HG03108 (cell line): Measurements from ENCODE around the gene PHOSPHO1.

ENCODE experiments used
- ATAC-seq: cut with Tn5 transposase; IDR thresholded peaks from one replicate; pipeline ENCODE4 v1.9.1; 2021; ENCODE audit warnings: moderate library complexity; ENCODE audit not compliant: unreplicated experiment

PHOSPHO1 gene

GRCh38 chr17:49244839-49245238 lies 14.3 kb upstream of the PHOSPHO1 start:
- no peak for ATAC-seq

- no peak for ATAC-seq
These were observed 12.2 kb upstream of the PHOSPHO1 start for GRCh38 chr17:49242813-49243212.

GRCh38 chr17:49241692-49242397 lies 11.3 kb upstream of the PHOSPHO1 start:
- no peak for ATAC-seq

- no peak for ATAC-seq
These were observed 10.5 kb upstream of the PHOSPHO1 start for GRCh38 chr17:49241040-49241439.

- ATAC-seq, result no peak
These were observed 10.0 kb upstream of the PHOSPHO1 start for GRCh38 chr17:49240619-49241018.

- no peak for ATAC-seq
These were observed 9.4 kb upstream of the PHOSPHO1 start for GRCh38 chr17:49239963-49240362.

GRCh38 chr17:49235896-49236295 lies 5.3 kb upstream of the PHOSPHO1 start:
- no peak for ATAC-seq

- no peak for ATAC-seq
These were observed 4.0 kb upstream of the PHOSPHO1 start for GRCh38 chr17:49234509-49235080.

- no peak for ATAC-seq
These were observed 942 bp upstream of the PHOSPHO1 start for GRCh38 chr17:49231563-49231894.

GRCh38 chr17:49229805-49230600 lies 584 bp downstream of the PHOSPHO1 start:
- no peak for ATAC-seq

- no peak for ATAC-seq
These were observed 1.3 kb downstream of the PHOSPHO1 start for GRCh38 chr17:49229076-49229804.

GRCh38 chr17:49227436-49228261 lies 2.9 kb downstream of the PHOSPHO1 start:
- ATAC-seq, result no peak

- ATAC-seq, result no peak
These were observed 3.7 kb downstream of the PHOSPHO1 start for GRCh38 chr17:49226771-49227435.

- ATAC-seq, result no peak
These were observed 4.9 kb downstream of the PHOSPHO1 start for GRCh38 chr17:49225554-49226236.

- no peak for ATAC-seq
These were observed 5.6 kb downstream of the PHOSPHO1 start for GRCh38 chr17:49224997-49225337.

- no peak for ATAC-seq
These were observed 6.2 kb downstream of the PHOSPHO1 start for GRCh38 chr17:49224198-49224996.

GRCh38 chr17:49223517-49224197 lies 6.9 kb downstream of the PHOSPHO1 start:
- no peak for ATAC-seq

GRCh38 chr17:49223168-49223516 lies 7.4 kb downstream of the PHOSPHO1 start:
- no peak for ATAC-seq
